T-helper 2 cell treated with Interferon-gamma antibody and Interleukin-4, amounts not matched to agents 100 ng/mL and 5 ng/mL, for 36 hours (primary cell): ENCODE results near the gene SALL4. TPM values are rescaled to one million over a fixed set of nuclear protein-coding genes. Genes with fewer than 3 reads are reported as not detected.
"Not testable (repeated sequence)": the region's sequence is repeated elsewhere in the genome, so short reads cannot be mapped to it uniquely, and the experiment has no call there.

Source experiments
- intact Hi-C: fragments of 100-400 bp; cut with micrococcal nuclease; formaldehyde crosslinking; loops from one replicate; pipeline ENCODE4 v1.15.1; 2023
- total RNA-seq: library from RNA; stranded (reverse); gene quantifications from 2 replicates; pipeline ENCODE4 v1.2.3, GENCODE V29; 2022

Gene SALL4
- total RNA-seq = 0.09 TPM in 1 of 2 replicates, not detected in the other

DNA sequence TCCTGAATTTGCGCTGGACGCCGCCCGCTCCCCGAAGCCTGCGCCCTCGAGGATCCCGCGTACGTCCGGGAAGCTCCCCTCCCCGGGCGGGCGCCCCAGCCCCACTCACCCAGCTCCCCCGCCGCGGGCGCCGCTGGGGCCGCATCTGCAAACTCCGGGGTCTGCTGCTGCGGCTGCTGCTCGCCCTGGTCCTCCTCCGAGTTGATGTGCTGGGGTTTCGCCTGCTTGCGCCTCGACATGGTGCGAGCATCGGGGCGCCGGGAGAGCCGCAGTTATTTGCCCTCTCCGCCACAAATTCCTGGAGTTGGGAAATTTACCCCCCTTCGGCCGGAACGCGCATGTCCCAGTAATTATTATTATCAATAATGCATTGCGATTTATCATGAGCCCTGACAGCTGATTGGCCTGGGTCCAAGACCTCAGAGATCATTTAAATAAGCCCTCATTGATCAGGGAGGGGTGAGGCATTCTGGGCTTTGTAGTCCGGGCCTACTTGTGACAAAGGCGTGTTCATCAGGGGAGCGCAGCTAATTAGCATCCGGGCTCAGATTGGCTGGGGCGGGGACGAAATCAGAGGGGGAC is at the start of gene SALL4:
TSS of gene SALL4 (minus strand) at position 352 of the 582 bp plus-strand sequence. CDS start at position 239, 113 bp downstream.
- intact Hi-C loops = no loop called here

- intact Hi-C loops = no loop called here
Observed at GRCh38 chr20:51848346-51848745, 46.0 kb upstream of the SALL4 start.

- intact Hi-C loops = no loop called here
Observed at GRCh38 chr20:51840865-51841264, 38.5 kb upstream of the SALL4 start.

DNA sequence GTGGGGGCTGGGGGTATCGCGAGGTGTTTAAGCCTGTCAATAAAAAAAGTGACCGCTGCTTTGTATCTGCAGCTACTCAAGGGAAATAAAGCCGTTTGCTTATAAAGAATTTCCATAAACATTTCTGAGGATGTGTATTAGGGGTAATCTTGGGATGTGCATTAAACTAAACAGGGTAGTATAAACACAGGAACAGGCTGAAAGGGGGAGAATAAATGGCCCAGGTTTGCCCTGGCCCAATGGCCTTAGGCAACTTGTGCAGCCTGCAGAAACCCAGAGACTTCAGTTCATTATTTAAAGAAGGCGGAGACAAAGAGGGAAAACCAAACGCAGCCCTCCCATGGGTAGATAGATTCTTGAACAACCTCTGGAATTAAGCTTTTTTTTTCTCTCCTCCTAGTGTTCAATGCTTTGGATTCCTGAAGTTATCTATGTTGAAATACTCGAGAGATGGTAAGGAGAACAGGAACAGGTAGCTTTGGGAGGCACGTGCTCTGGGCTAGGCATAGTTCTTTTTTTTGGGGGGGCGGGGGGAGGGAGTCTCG is 35.6 kb upstream of the SALL4 start:
- intact Hi-C loops = no loop called here

GRCh38 chr20:51837436-51837835 is 35.1 kb upstream of the SALL4 start:
- intact Hi-C loops = no loop called here

- intact Hi-C loops = no loop called here
Observed at GRCh38 chr20:51833326-51833725, 31.0 kb upstream of the SALL4 start.

DNA sequence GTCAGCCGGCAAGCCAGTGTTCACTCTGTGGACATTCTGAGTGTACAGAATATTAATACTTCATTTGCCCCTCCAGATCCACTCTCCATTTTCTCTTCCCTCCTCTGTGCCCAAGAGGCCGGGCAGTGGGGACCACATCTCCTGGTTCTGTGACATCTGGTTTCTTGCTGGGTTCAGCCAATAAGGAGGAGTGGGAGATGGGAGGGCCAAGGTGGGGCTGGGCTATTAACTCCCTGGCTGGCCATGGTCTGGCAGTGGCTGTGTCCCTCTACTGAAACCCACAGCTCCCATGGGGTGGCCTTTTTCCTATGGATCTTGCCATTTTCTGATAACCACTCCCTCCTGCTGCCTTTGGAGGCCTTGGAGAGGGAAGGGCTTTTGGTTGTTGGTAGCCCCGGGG is 30.0 kb upstream of the SALL4 start:
- intact Hi-C loops = no loop called here

- intact Hi-C loops = no loop called here
Observed at GRCh38 chr20:51831866-51832265, 29.5 kb upstream of the SALL4 start.

DNA sequence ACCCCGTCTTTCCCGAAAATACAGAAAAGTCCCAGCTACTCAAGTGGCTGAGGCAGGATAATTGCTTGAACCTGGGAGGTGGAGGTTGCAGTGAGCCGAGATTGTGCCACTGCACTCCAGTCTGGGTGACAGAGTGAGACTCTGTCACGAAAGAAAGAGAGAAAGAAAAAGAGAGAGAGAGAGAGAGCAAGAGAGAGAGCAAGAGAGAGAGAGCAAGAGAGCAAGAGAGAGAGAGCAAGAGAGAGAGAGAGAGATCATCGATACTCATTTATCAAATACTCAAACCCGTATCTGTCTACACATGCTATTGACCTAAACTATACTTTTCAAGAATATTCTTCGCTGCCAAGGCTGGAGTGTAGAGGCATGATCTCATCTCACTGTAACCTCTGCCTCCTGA is 28.2 kb upstream of the SALL4 start:
- intact Hi-C loops = no loop called here

DNA sequence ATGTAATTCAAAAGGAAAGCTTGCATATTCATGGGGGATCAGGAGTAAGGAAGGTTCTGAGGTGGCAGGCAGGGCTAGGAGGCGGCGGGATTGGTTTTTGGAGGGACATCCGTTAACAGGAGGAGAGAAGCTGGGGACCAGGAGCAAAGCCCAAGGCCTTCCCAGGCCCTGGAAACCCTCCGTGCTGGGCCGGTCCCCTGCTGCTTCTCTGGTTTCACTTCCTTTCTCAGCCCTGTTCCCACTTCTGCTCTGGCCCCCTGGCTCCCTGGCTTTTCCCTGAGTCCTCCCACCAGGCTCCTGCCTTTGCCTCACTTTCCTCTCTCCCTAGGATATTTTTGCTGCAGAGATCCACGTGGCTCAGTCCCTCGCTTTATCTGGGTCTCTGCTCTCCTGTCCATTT is 26.4 kb upstream of the SALL4 start:
- intact Hi-C loops = no loop called here

DNA sequence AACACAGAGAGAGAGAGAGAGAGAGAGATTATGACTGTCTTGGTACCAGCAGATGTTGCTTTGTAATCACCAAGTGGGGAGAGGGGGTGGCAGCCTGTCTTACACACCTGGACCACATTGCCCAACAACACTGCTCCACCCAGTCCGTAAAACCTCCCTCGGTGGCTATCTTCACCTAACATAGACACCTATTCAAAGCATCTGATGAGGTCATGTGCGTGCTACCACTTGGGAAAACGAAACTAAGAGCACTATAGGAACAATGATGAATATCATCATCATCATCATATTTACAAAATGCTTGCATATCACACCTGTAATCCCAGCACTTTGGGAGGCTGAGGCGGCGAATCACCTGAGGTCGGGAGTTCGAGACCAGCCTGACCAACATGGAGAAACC is 24.1 kb upstream of the SALL4 start:
- intact Hi-C loops = no loop called here

DNA sequence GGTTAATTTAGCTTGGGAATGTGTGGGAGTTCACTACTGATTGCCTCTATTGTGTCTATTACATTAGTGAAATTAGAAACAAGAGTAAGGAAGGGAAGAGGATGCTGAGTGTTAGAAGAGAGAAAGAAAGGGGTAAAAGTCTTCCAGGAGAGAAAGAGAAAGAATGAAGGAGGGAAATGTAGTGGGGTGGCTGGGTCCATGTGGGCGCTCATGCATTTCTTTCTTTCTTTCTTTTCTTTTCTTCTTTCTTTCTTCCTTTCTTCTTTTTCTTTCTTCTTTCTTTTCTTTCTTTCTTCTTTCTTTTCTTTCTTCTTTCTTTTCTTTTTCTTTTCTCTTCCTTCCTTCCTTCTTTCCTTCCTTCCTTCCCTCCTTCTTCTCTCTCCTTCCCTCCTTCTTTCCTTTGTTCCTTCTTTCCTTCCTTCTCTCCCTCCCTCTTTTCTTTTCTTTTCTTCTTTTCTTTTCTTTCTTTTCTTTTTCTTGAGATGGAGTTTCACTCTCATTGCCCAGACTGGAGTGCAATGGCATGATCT is 16.2 kb upstream of the SALL4 start:
- intact Hi-C loops = no loop called here

GRCh38 chr20:51816856-51817255 is 14.5 kb upstream of the SALL4 start:
- intact Hi-C loops = not testable (repeated sequence)

DNA sequence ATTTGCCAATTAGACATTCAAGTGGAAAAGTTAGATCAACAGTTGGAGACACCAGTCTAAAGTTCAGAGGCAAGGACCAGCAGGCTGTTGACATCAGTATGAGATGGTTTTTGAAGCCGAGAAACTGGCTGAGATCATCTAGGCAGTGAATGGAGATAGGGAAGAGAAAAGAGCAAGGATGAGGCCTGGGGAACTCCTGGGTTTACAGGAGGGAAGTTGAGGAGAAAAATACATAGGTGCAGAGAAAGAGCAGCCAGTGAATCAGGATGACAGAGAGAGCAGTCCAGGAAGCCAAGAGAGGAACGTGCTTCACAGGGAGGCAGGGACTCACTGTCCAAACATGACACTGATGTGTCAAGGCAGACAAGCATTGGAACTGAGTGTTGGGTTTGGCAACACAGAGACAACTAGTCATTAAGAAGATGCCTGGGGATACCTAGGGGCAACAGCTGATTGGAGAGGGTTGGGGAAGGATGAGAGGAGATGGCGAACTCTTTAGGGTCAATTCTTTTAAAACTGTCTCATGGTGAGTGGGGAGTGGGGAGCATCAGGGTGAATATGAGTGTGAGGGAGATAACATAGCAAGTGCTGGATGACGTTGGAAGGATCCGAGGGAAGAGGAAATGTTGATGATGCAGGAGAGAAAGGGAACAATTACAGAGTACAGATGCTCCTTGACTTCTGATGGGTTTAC is 13.2 kb upstream of the SALL4 start:
- intact Hi-C loops = no loop called here

GRCh38 chr20:51812861-51813260 is 10.5 kb upstream of the SALL4 start:
- intact Hi-C loops = no loop called here

DNA sequence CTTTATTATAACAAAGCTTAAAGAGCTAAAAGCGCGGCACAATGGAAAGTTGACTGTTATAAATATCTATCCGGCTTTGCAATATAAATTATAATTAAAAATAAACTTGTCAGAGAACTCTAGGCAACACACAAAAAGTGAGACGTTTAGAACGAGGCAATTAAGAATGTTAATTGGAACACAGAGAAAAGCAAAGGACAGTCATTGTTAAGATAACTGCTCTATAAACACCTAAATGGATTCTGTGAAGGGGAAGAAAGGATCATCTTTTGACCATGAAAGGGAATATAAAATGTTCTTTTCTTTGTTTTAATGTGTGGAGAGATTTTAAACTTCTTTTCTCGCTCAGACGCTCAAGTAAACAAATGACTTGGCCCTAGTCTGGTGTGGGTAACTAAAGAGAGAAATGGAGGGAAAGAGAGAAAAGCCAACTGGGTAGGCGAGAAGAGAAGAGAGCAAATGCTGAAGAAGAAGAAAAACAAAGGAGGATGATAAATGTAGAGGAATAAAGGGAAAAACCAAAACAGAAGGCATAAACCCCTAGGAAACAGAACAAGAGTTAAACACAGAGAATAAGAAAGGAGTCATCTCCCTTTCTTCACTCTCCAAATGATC is 9.3 kb upstream of the SALL4 start:
- intact Hi-C loops = no loop called here

- intact Hi-C loops = no loop called here
Observed at GRCh38 chr20:51811042-51811355, 8.7 kb upstream of the SALL4 start.

GRCh38 chr20:51810155-51811041 is 8.1 kb upstream of the SALL4 start:
- intact Hi-C loops = no loop called here

- intact Hi-C loops = no loop called here
Observed at GRCh38 chr20:51807720-51808250, 5.5 kb upstream of the SALL4 start.

- intact Hi-C loops = no loop called here
Observed at GRCh38 chr20:51804754-51805153, 2.4 kb upstream of the SALL4 start.

- intact Hi-C loops = no loop called here
Observed at GRCh38 chr20:51803148-51803854, 980 bp upstream of the SALL4 start.
